GM12864 (cell line): ENCODE results near the gene ELMO1.
"Not testable (repeated sequence)": the region's sequence is repeated elsewhere in the genome, so short reads cannot be mapped to it uniquely, and the experiment has no call there.

Experiments
- DNase-seq: peaks from one replicate; pipeline ENCODE4 v3.0.0-alpha.2; 2011; ENCODE audit warnings: low read depth
- H3K4me3 ChIP-seq: 2 replicates; pipeline ENCODE4 v1.5.1; 2011; ENCODE audit warnings: mild to moderate bottlenecking, low read depth, low read length, control low read depth
- CTCF ChIP-seq: IDR thresholded peaks from 2 replicates; pipeline ENCODE4 v1.5.1; 2011; ENCODE audit warnings: low read depth, mild to moderate bottlenecking, moderate library complexity, low read length, control low read depth, inconsistent platforms; ENCODE audit errors: missing control alignments

The ELMO1 gene

GRCh38 chr7:37141742-37142141 is 306.9 kb downstream of the ELMO1 start:
- DNase-seq, result no peak
- H3K4me3 ChIP-seq, result no peak overlapping the region
- no peak for TF ChIP-seq CTCF

- not testable (repeated sequence) for H3K4me3 ChIP-seq, DNase-seq
Measured at GRCh38 chr7:37133902-37134301, 314.8 kb downstream of the ELMO1 start.

- no peak for DNase-seq
- H3K4me3 ChIP-seq, result no peak overlapping the region
- TF ChIP-seq CTCF, result no peak
Measured at GRCh38 chr7:37131855-37132254, 316.8 kb downstream of the ELMO1 start.

GRCh38 chr7:37129035-37129425 is 319.6 kb downstream of the ELMO1 start:
- H3K4me3 ChIP-seq, result no peak overlapping the region
- TF ChIP-seq CTCF, result no peak
- DNase-seq, result no peak

- TF ChIP-seq CTCF, result no peak
- H3K4me3 ChIP-seq, result no peak overlapping the region
- DNase-seq, result no peak
Measured at GRCh38 chr7:37128327-37129034, 320.2 kb downstream of the ELMO1 start.

- no peak for DNase-seq
- H3K4me3 ChIP-seq, result no peak overlapping the region
- no peak for TF ChIP-seq CTCF
Measured at GRCh38 chr7:37119296-37119860, 329.3 kb downstream of the ELMO1 start.

GRCh38 chr7:37118004-37118403 is 330.7 kb downstream of the ELMO1 start:
- no peak overlapping the region for H3K4me3 ChIP-seq
- no peak for TF ChIP-seq CTCF
- DNase-seq, result no peak
